ENCODE results near the gene TEX28. TPM values are rescaled to one million over a fixed set of nuclear protein-coding genes. Genes with fewer than 3 reads are reported as not detected.
A peak's percentile ranks its signal among the peaks of the same experiment; 100 is the strongest.

The TEX28 gene
- total RNA-seq, 1 donor from 2014 or later = not detected

- Histone ChIP-seq H4K20me1 (ENCODE audit: low read depth) (no peaks in the 10 kb centered on the region), H3K4me2 (no peak overlapping the region), H3K27ac (no peak overlapping the region), H3K36me3 (no peaks in the 10 kb centered on the region), H2AFZ (replicated peaks) (no peak overlapping the region), H3F3A (ENCODE audit: low read depth) (no peaks in the 10 kb centered on the region), H3K9ac (no peak overlapping the region), H3K4me3 (no peak overlapping the region), H3K27me3 (no peaks in the 10 kb centered on the region), H3K9me3 (ENCODE audit: low read depth) (no peaks in the 10 kb centered on the region), H3K79me2 (ENCODE audit: low read depth) (no peaks in the 10 kb centered on the region), H3K4me1 (peaks cover 11% of the 10 kb centered on the region)
- Mint-ChIP-seq H3K4me3 (no peak overlapping the region), H3K36me3 (no peaks in the 10 kb centered on the region), H3K27ac (no peak overlapping the region), H3K9me3 (peaks cover 22% of the 10 kb centered on the region), H3K4me1 (peaks cover 18% of the 10 kb centered on the region), H3K27me3 (ENCODE audit: insufficient read depth, low read depth) (peaks cover 3% of the 10 kb centered on the region)
- no peak for TF ChIP-seq CTCF (IDR thresholded peaks at IDR 0.05)
- TF ChIP-seq EZH2phosphoT487 (IDR thresholded peaks at IDR 0.05) = no peak
- no peak for TF ChIP-seq EZH2 (IDR thresholded peaks at IDR 0.05)
- no peak for DNase-seq (ENCODE audit: low spot score)
These were observed 14.3 kb upstream of the TEX28 start for GRCh38 chrX:154309041-154309775.

GRCh38 chrX:154308108-154308946, 13.4 kb upstream of the TEX28 start:
- Mint-ChIP-seq H3K27ac (no peak overlapping the region), H3K4me3 (no peak overlapping the region), H3K36me3 (no peaks in the 10 kb centered on the region), H3K27me3 (ENCODE audit: insufficient read depth, low read depth) (peaks cover 8% of the 10 kb centered on the region), H3K9me3 (peaks cover 24% of the 10 kb centered on the region), H3K4me1 (peaks cover 25% of the 10 kb centered on the region)
- Histone ChIP-seq H2AFZ (replicated peaks) (no peak overlapping the region), H3K4me1 (peaks cover 18% of the 10 kb centered on the region), H3K9me3 (ENCODE audit: low read depth) (no peaks in the 10 kb centered on the region), H3K27ac (no peak overlapping the region), H3F3A (ENCODE audit: low read depth) (no peaks in the 10 kb centered on the region), H3K36me3 (no peaks in the 10 kb centered on the region), H3K79me2 (ENCODE audit: low read depth) (no peaks in the 10 kb centered on the region), H3K9ac (no peak overlapping the region), H3K27me3 (no peaks in the 10 kb centered on the region), H4K20me1 (ENCODE audit: low read depth) (no peaks in the 10 kb centered on the region), H3K4me3 (no peak overlapping the region), H3K4me2 (no peak overlapping the region)
- no peak for TF ChIP-seq EZH2 (IDR thresholded peaks at IDR 0.05)
- peak; percentile 67 for TF ChIP-seq CTCF (IDR thresholded peaks at IDR 0.05)
- DNase-seq (ENCODE audit: low spot score) = peak; percentile 67

- H3K9me3 Mint-ChIP-seq = peaks cover 24% of the 10 kb centered on the region
- H4K20me1 ChIP-seq (ENCODE audit: low read depth) = no peaks in the 10 kb centered on the region
- no peak overlapping the region for H3K4me3 Mint-ChIP-seq
- H3F3A ChIP-seq (ENCODE audit: low read depth) = no peaks in the 10 kb centered on the region
- H3K9ac ChIP-seq = no peak overlapping the region
- no peak overlapping the region for H3K27ac Mint-ChIP-seq
- no peak overlapping the region for H2AFZ ChIP-seq (replicated peaks)
- TF ChIP-seq EZH2phosphoT487 (IDR thresholded peaks at IDR 0.05) = no peak
- no peak for TF ChIP-seq CTCF (IDR thresholded peaks at IDR 0.05)
- no peak for TF ChIP-seq EZH2 (IDR thresholded peaks at IDR 0.05)
- no peaks in the 10 kb centered on the region for H3K27me3 ChIP-seq
- peaks cover 8% of the 10 kb centered on the region for H3K27me3 Mint-ChIP-seq (ENCODE audit: insufficient read depth, low read depth)
- H3K4me2 ChIP-seq = no peak overlapping the region
- H3K27ac ChIP-seq = no peak overlapping the region
- H3K9me3 ChIP-seq (ENCODE audit: low read depth) = no peaks in the 10 kb centered on the region
- H3K36me3 Mint-ChIP-seq = no peaks in the 10 kb centered on the region
- H3K4me1 ChIP-seq = peaks cover 18% of the 10 kb centered on the region
- H3K4me3 ChIP-seq = no peak overlapping the region
- no peaks in the 10 kb centered on the region for H3K79me2 ChIP-seq (ENCODE audit: low read depth)
- H3K4me1 Mint-ChIP-seq = peaks cover 27% of the 10 kb centered on the region
- no peak for DNase-seq (ENCODE audit: low spot score)
- H3K36me3 ChIP-seq = no peaks in the 10 kb centered on the region
These were observed 12.3 kb upstream of the TEX28 start for GRCh38 chrX:154307202-154307601.
